Peyer's patch (tissue), 4 donors: ENCODE results near the gene ZNF337. TPM values are rescaled to one million over a fixed set of nuclear protein-coding genes. Genes with fewer than 3 reads are reported as not detected.
"Not testable (repeated sequence)": the region's sequence is repeated elsewhere in the genome, so short reads cannot be mapped to it uniquely, and the experiment has no call there.

Source experiments
- DNase-seq, 3 donors: peaks; one replicate each; pipeline ENCODE4 v3.0.0-alpha.2; 2017 to 2019
- H3K27ac ChIP-seq, 4 donors: fragments of 200-600 bp; sonication (generic); one replicate each; pipeline ENCODE4 v1.5.1; 2016 to 2019
- H3K27me3 ChIP-seq, 2 donors: fragments of 200-600 bp; sonication (generic); one replicate each; pipeline ENCODE4 v1.5.1; 2019
- H3K36me3 ChIP-seq, 3 donors: fragments of 200-600 bp; sonication (generic); one replicate each; pipeline ENCODE4 v1.5.1; 2016 to 2019
- H3K4me1 ChIP-seq, 4 donors: fragments of 200-600 bp; sonication (generic); one replicate each; pipeline ENCODE4 v1.5.1; 2016 to 2019
- H3K4me3 ChIP-seq, 4 donors: fragments of 200-600 bp; sonication (generic); 1 replicate in 3 of 4; 2 replicates in 1 of 4; pipeline ENCODE4 v1.5.1; 2016 to 2019; ENCODE audit warnings: mild to moderate bottlenecking in 1 of 4
- H3K9me3 ChIP-seq, 4 donors: fragments of 200-600 bp; sonication (generic); one replicate each; pipeline ENCODE4 v1.5.1; 2016 to 2019; ENCODE audit warnings: mild to moderate bottlenecking in 1 of 4
- POLR2A ChIP-seq, 2 donors: fragments of 450-650 bp; IDR thresholded peaks; one replicate each; pipeline ENCODE4 v1.5.1; 2017; ENCODE audit warnings: antibody characterized with exemption in 2 of 2, mild to moderate bottlenecking in 2 of 2, moderate library complexity in 2 of 2
- total RNA-seq, 4 donors: library from RNA; depleted of rRNA; stranded (reverse); fragments of >200 nt; gene quantifications; one replicate each; pipeline ENCODE4 v1.1.0, GENCODE V29; 2016
- TF ChIP-seq, protein P1 (sequence below), 6 experiments: fragments of 450-650 bp in 4 of 6; fragments of 200-600 bp in 2 of 6; sonication (generic) in 1 of 6; IDR thresholded peaks; one replicate each; pipeline ENCODE4 v1.5.1; 2017 to 2019; ENCODE audit warnings: antibody characterized with exemption in 6 of 6, mild to moderate bottlenecking in 3 of 6, moderate library complexity in 1 of 6

Gene ZNF337
- total RNA-seq, 4 donors from 2014 or later = 7.9 to 18.1 (median 17.6) TPM

DNA sequence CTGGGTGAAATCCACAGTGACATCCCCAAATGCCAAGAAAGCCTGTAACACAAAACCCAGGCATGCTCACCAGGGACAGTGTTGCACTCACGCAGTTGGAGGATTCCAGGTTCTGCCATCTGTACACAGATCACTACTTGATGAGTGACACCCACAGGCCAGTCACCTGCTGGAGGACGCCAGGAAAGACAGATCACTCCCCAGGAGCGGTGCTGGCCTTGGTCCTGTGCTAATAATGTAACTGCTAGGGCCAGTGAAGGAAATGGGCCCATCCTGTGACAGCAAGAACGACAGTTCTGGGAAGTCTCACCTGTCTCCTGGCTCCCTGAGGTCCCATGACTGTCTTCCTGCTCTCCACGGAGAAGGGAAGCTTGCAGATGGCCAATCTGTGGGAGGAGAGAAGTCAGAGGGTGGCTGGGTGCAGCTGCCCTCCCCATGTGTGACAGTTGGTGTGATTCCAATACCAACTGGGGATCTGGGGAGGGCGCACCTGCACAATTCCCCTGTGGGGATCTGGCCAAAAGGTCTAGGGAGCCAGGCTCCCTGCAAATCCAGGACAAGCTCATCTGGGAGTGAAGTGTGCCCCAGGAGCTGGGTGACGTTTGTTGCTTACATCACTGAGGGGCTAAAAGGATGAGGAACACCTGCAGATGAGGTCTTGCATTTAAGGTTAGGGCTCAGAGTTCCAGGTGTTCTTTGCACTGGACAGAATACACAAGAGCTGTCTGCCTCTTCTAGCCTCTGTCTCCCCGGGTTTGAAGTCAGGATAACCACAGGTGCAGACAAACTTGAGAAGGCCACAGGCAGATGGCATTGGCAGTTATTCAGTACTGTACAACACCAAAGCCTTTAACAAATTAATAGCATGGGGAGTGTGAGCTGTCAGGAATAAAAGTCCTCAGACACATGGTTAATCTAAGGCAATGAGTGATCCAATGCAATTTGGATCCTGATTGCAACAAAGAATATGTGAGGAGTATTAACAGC lies 10.3 kb downstream of the ZNF337 start:
- no peak overlapping the region for H3K27ac ChIP-seq
- TF ChIP-seq, protein P1, sequence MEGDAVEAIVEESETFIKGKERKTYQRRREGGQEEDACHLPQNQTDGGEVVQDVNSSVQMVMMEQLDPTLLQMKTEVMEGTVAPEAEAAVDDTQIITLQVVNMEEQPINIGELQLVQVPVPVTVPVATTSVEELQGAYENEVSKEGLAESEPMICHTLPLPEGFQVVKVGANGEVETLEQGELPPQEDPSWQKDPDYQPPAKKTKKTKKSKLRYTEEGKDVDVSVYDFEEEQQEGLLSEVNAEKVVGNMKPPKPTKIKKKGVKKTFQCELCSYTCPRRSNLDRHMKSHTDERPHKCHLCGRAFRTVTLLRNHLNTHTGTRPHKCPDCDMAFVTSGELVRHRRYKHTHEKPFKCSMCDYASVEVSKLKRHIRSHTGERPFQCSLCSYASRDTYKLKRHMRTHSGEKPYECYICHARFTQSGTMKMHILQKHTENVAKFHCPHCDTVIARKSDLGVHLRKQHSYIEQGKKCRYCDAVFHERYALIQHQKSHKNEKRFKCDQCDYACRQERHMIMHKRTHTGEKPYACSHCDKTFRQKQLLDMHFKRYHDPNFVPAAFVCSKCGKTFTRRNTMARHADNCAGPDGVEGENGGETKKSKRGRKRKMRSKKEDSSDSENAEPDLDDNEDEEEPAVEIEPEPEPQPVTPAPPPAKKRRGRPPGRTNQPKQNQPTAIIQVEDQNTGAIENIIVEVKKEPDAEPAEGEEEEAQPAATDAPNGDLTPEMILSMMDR (IDR thresholded peaks at IDR 0.05) = no peak
- TF ChIP-seq POLR2A (IDR thresholded peaks at IDR 0.05) = no peak
- no peak overlapping the region for H3K4me3 ChIP-seq
- no peak for DNase-seq
- H3K27me3 ChIP-seq = no peaks in the 10 kb centered on the region
- peaks cover 0 to 17% (median 0%) of the 10 kb centered on the region in 3 donors for H3K36me3 ChIP-seq
- no peaks in the 10 kb centered on the region for H3K4me1 ChIP-seq
- no peaks in the 10 kb centered on the region for H3K9me3 ChIP-seq

DNA sequence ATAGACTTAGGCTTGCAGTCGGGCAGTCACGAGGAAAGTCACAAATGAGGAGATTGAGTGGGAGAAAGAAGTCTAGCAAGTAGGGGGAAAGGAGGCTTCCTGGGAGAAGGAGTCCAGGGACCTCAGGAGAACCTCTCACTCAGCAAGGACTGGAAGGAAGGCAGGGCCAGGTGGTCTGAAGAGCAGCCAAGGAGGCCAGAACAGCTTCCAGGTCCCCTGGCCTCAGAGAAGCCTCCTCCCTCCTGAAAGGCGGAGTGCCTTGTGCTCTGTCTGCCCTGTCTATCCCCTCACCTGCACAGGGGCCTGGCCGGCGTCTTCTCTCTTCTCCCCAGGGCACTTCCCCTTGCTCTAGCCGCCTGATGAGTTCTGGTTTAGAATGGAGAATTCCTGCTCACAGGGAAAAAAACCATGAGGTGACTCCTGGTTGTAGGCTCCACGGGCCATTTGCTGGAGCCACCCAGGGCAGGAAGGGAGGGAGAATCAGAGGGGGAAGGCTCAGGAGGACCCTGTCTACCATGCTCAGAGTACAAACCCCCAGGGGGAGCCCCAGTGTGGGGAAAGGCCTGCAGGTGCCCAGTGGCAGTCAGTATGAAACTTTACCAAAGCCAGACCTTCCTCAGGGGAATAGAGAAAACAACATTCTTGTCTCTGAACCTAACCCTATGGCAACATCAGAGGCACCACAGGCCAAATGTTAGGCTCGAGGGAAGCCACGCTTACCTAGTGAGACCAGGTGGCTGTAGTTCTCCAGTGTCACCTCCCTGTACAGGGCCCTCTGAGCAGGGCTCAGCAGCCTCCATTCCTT lies 11.2 kb downstream of the ZNF337 start:
- no peak overlapping the region for H3K4me3 ChIP-seq
- H3K27me3 ChIP-seq = no peaks in the 10 kb centered on the region
- no peak for DNase-seq
- TF ChIP-seq POLR2A (IDR thresholded peaks at IDR 0.05) = no peak
- TF ChIP-seq, protein P1 (IDR thresholded peaks at IDR 0.05) = no peak
- H3K36me3 ChIP-seq = peaks cover 0 to 24% (median 0%) of the 10 kb centered on the region in 3 donors
- H3K27ac ChIP-seq = no peak overlapping the region
- H3K4me1 ChIP-seq = no peaks in the 10 kb centered on the region
- no peaks in the 10 kb centered on the region for H3K9me3 ChIP-seq

DNA sequence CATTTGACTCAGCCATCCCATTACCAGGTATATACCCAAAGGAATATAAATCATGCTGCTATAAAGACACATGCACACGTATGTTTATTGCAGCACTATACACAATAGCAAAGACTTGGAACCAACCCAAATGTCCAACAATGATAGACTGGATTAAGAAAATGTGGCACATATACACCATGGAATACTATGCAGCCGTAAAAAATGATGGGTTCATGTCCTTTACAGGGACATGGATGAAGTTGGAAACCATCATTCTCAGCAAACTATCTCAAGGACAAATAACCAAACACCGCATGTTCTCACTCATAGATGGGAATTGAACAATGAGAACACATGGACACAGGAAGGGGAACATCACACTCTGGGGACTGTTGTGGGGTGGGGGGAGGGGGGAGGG lies 12.8 kb downstream of the ZNF337 start:
- H3K4me3 ChIP-seq, H3K4me1 ChIP-seq, H3K27ac ChIP-seq, H3K27me3 ChIP-seq, DNase-seq, H3K9me3 ChIP-seq: not testable (repeated sequence)
- H3K36me3 ChIP-seq = peaks cover 0 to 24% (median 0%) of the 10 kb centered on the region in 3 donors

DNA sequence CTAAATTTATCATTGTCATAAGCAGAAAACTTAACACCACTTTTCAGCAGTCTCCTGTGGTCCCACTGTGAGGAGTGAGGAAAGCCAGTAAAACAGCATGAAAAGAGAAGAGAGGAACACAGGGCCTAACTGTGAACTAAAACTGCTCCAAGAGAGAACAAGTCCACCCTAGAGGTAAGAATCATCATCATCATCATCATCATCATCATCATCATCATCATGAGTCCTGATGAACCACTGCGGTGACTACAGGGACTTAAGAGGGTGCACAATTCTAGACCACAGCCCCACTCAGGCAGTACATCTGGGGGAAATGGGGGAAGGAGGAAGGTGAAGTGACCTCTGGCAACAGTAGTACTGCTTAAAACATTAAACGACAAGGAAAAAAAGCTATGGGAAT lies 13.6 kb downstream of the ZNF337 start:
- Histone ChIP-seq H3K9me3 (no peaks in the 10 kb centered on the region), H3K27ac (no peak overlapping the region), H3K27me3 (no peaks in the 10 kb centered on the region), H3K4me3 (no peak overlapping the region), H3K36me3 (peaks cover 0 to 29% (median 0%) of the 10 kb centered on the region in 3 donors), H3K4me1 (no peaks in the 10 kb centered on the region)
- no peak for DNase-seq
- no peak for TF ChIP-seq POLR2A (IDR thresholded peaks at IDR 0.05)
- TF ChIP-seq, protein P1 (IDR thresholded peaks at IDR 0.05) = no peak

DNA sequence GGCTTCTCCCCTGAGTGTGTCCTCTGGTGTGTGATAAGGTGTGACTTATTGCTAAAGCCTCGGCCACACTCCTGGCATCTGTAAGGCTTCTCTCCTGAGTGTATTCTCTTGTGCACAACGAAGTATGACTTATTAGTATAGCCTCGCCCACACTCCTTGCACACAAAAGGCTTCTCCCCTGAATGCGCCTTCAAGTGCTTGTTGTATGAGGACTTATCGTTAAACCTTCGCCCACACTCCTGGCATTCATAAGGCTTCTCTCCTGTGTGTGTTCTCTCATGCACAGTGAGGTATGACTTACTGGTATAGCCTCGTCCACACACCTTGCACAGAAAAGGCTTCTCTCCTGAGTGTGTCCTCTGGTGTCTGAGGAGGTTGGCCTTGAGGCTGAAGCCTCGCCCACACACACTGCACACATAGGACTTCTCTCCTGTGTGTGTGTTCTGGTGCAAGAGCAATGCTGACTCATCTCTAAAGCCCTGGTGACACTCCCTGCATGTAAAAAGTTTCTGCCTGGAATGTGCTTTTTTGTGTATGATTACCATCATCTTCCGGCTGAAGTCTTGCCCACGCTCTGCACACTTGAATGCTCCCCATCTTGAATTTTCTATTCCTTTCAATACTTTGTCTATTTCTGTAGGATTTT lies 20.4 kb downstream of the ZNF337 start:
- Histone ChIP-seq H3K36me3 (peaks cover 0 to 59% (median 0%) of the 10 kb centered on the region in 3 donors), H3K4me3 (no peak overlapping the region), H3K4me1 (no peaks in the 10 kb centered on the region), H3K27ac (no peak overlapping the region), H3K27me3 (no peaks in the 10 kb centered on the region), H3K9me3 (no peaks in the 10 kb centered on the region)
- TF ChIP-seq, protein P1 (IDR thresholded peaks at IDR 0.05) = no peak
- TF ChIP-seq POLR2A (IDR thresholded peaks at IDR 0.05) = no peak
- DNase-seq = no peak
